NT2/D1 (cell line): ENCODE measurements around the gene CREB5.

Source experiments
- SUZ12 ChIP-seq: IDR thresholded peaks from 2 replicates; pipeline ENCODE4 v1.6.1; 2011; ENCODE audit not compliant: insufficient read length, insufficient read depth; ENCODE audit errors: extremely low read depth
- YY1 ChIP-seq: IDR thresholded peaks from 2 replicates; pipeline ENCODE4 v1.6.1; 2011; ENCODE audit not compliant: insufficient read length, insufficient read depth
- ZNF274 ChIP-seq: IDR thresholded peaks from 2 replicates; pipeline ENCODE4 v1.6.1; 2011; ENCODE audit warnings: mild to moderate bottlenecking, low read depth, low read length

DNA sequence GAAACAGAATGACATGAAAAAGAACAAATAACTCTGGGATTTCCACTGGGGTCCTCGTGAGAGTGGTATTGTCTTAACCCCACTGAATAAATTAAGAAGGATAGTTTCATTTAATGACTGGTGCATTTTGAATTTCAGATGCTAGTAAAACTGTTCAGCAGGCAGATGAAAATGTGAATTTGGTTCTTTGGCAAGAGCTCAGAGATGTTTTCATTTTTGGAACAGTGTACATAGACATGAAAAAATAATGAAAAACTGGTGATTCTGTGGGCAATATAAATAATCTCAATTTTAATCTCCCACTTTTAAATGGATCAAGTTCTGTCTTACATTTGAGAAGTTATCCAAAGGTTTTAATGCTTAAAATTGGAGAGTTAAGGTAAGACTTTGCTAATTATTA, 461.7 kb downstream of the CREB5 start:
- TF ChIP-seq YY1: no peak
- no peak for TF ChIP-seq ZNF274
- no peak for TF ChIP-seq SUZ12
